ENCODE measurements around the gene HSD17B4. TPM values are rescaled to one million over a fixed set of nuclear protein-coding genes. Genes with fewer than 3 reads are reported as not detected.
"Not testable (repeated sequence)": the region's sequence is repeated elsewhere in the genome, so short reads cannot be mapped to it uniquely, and the experiment has no call there.

HSD17B4 gene
- total and polyA plus RNA-seq, 4 donors: 138 to 172 (median 163) TPM

GRCh38 chr5:119411361-119412278 lies 40.7 kb upstream of the HSD17B4 start:
- Histone ChIP-seq H3K4me1 (ENCODE audit: control insufficient read depth in 1 of 2, insufficient read depth in 2 of 2, low read length in 2 of 2) (no peaks in the 10 kb centered on the region), H3K27me3 (ENCODE audit: control insufficient read depth in 1 of 2, insufficient read depth in 2 of 2, low read length in 1 of 2) (no peaks in the 10 kb centered on the region), H3K4me3 (ENCODE audit: low read length in 2 of 2) (peak overlapping the region; percentile 49 to 90), H3K36me3 (ENCODE audit: control insufficient read depth in 1 of 2, insufficient read depth in 2 of 2, low read length in 1 of 2) (no peaks in the 10 kb centered on the region), H3K9me3 (ENCODE audit: control insufficient read depth, low read length) (no peaks in the 10 kb centered on the region), H3K27ac (ENCODE audit: low read depth in 1 of 2, low read length in 2 of 2) (peak overlapping the region in 1 of 2 donors; percentile 42)
- DNase-seq (peak; percentile 68 to 78), ATAC-seq (ENCODE audit: low FRiP score) (peak; percentile 96)
- intact Hi-C loops (cut with DNase I): loop anchor here (2.0 to 5.0 kb wide), 5 partner anchors 54 to 424 kb away; partner anchors contain the start of genes DTWD2 (in 2 of the 2) and TNFAIP8 (in 1 of the 2)
- 3 to 4% methylated on average over 15 of the region's 15 CpGs for WGBS, 2 donors

- WGBS, 2 donors: 11 to 15% methylated on average over 9 of the region's 9 CpGs
- Histone ChIP-seq H3K27ac (ENCODE audit: low read depth in 1 of 2, low read length in 2 of 2) (no peak overlapping the region), H3K27me3 (ENCODE audit: control insufficient read depth in 1 of 2, insufficient read depth in 2 of 2, low read length in 1 of 2) (no peaks in the 10 kb centered on the region), H3K4me3 (ENCODE audit: low read length in 2 of 2) (no peak overlapping the region), H3K9me3 (ENCODE audit: control insufficient read depth, low read length) (no peaks in the 10 kb centered on the region), H3K36me3 (ENCODE audit: control insufficient read depth in 1 of 2, insufficient read depth in 2 of 2, low read length in 1 of 2) (no peaks in the 10 kb centered on the region), H3K4me1 (ENCODE audit: control insufficient read depth in 1 of 2, insufficient read depth in 2 of 2, low read length in 2 of 2) (no peaks in the 10 kb centered on the region)
- intact Hi-C loops (cut with DNase I): loop anchor here (2.0 to 5.0 kb wide), 5 partner anchors 55 to 425 kb away; partner anchors contain the start of genes DTWD2 (in 2 of the 2) and TNFAIP8 (in 1 of the 2)
- ATAC-seq (ENCODE audit: low FRiP score) (no peak), DNase-seq (no peak)
Measured at GRCh38 chr5:119412279-119413227, 39.7 kb upstream of the HSD17B4 start.

- not testable (repeated sequence) for H3K4me3 ChIP-seq (ENCODE audit: low read length in 2 of 2); H3K9me3 ChIP-seq (ENCODE audit: control insufficient read depth, low read length); H3K27ac ChIP-seq (ENCODE audit: low read depth in 1 of 2, low read length in 2 of 2); DNase-seq; H3K4me1 ChIP-seq (ENCODE audit: control insufficient read depth in 1 of 2, insufficient read depth in 2 of 2, low read length in 2 of 2); H3K27me3 ChIP-seq (ENCODE audit: control insufficient read depth in 1 of 2, insufficient read depth in 2 of 2, low read length in 1 of 2); ATAC-seq (ENCODE audit: low FRiP score); H3K36me3 ChIP-seq (ENCODE audit: control insufficient read depth in 1 of 2, insufficient read depth in 2 of 2, low read length in 1 of 2)
- intact Hi-C loops (cut with DNase I): loop anchor here (5.0 kb wide), 3 partner anchors 57 to 427 kb away; partner anchors contain the start of genes DTWD2 (in 1 of the 2) and TNFAIP8 (in 1 of the 2)
- 89 to 91% methylated on average over 13 of the region's 13 CpGs for WGBS, 2 donors
Measured at GRCh38 chr5:119414124-119414734, 38.1 kb upstream of the HSD17B4 start.

- intact Hi-C loops (cut with DNase I): no loop called here
- Histone ChIP-seq H3K9me3 (ENCODE audit: control insufficient read depth, low read length) (no peaks in the 10 kb centered on the region), H3K27me3 (ENCODE audit: control insufficient read depth in 1 of 2, insufficient read depth in 2 of 2, low read length in 1 of 2) (no peaks in the 10 kb centered on the region), H3K27ac (ENCODE audit: low read depth in 1 of 2, low read length in 2 of 2) (no peak overlapping the region), H3K36me3 (ENCODE audit: control insufficient read depth in 1 of 2, insufficient read depth in 2 of 2, low read length in 1 of 2) (no peaks in the 10 kb centered on the region), H3K4me3 (ENCODE audit: low read length in 2 of 2) (no peak overlapping the region), H3K4me1 (ENCODE audit: control insufficient read depth in 1 of 2, insufficient read depth in 2 of 2, low read length in 2 of 2) (no peaks in the 10 kb centered on the region)
- DNase-seq: no peak
- no peak for ATAC-seq (ENCODE audit: low FRiP score)
- 75 to 76% methylated on average over 5 of the region's 5 CpGs for WGBS, 2 donors
Measured at GRCh38 chr5:119417891-119418605, 34.2 kb upstream of the HSD17B4 start.

- no peak overlapping the region for H3K4me3 ChIP-seq (ENCODE audit: low read length in 2 of 2)
- no peaks in the 10 kb centered on the region for H3K36me3 ChIP-seq (ENCODE audit: control insufficient read depth in 1 of 2, insufficient read depth in 2 of 2, low read length in 1 of 2)
- 29 to 38% methylated on average over 2 of the region's 2 CpGs for WGBS, 2 donors
- DNase-seq (no peak), ATAC-seq (ENCODE audit: low FRiP score) (no peak)
- no peaks in the 10 kb centered on the region for H3K27me3 ChIP-seq (ENCODE audit: control insufficient read depth in 1 of 2, insufficient read depth in 2 of 2, low read length in 1 of 2)
- no peak overlapping the region for H3K27ac ChIP-seq (ENCODE audit: low read depth in 1 of 2, low read length in 2 of 2)
- intact Hi-C loops (cut with DNase I): no loop called here
- H3K4me1 ChIP-seq (ENCODE audit: control insufficient read depth in 1 of 2, insufficient read depth in 2 of 2, low read length in 2 of 2): no peaks in the 10 kb centered on the region
- H3K9me3 ChIP-seq (ENCODE audit: control insufficient read depth, low read length): no peaks in the 10 kb centered on the region
Measured at GRCh38 chr5:119418606-119419100, 33.6 kb upstream of the HSD17B4 start.

- DNase-seq: no peak
- Histone ChIP-seq H3K27ac (ENCODE audit: low read depth in 1 of 2, low read length in 2 of 2) (no peak overlapping the region), H3K27me3 (ENCODE audit: control insufficient read depth in 1 of 2, insufficient read depth in 2 of 2, low read length in 1 of 2) (no peaks in the 10 kb centered on the region), H3K9me3 (ENCODE audit: control insufficient read depth, low read length) (no peaks in the 10 kb centered on the region), H3K36me3 (ENCODE audit: control insufficient read depth in 1 of 2, insufficient read depth in 2 of 2, low read length in 1 of 2) (no peaks in the 10 kb centered on the region), H3K4me1 (ENCODE audit: control insufficient read depth in 1 of 2, insufficient read depth in 2 of 2, low read length in 2 of 2) (no peaks in the 10 kb centered on the region), H3K4me3 (ENCODE audit: low read length in 2 of 2) (no peak overlapping the region)
- WGBS, 2 donors: 90 to 91% methylated on average over 3 of the region's 3 CpGs
- no peak for ATAC-seq (ENCODE audit: low FRiP score)
- intact Hi-C loops (cut with DNase I): no loop called here
Measured at GRCh38 chr5:119420169-119420568, 32.1 kb upstream of the HSD17B4 start.

DNA sequence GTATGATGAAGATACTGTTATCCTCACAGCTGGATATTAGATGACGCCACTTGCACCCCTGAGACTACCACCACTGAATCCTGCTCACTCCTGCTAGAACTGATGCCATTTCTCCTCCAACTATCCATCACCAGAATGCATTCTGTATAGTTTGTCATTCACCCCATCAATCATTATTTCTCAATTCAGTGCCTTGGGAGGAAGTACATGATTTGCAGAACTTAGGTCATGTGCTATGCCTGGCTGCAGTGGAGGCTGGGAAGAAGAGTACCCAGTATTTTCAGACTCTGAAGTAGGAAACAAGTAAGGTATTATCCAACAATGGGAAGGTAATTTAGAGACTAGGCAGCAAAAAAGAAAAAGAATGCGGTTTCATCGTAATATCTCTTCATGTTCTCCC lies 26.2 kb upstream of the HSD17B4 start:
- no peak for DNase-seq
- no peak overlapping the region for H3K4me3 ChIP-seq (ENCODE audit: low read length in 2 of 2)
- H3K27me3 ChIP-seq (ENCODE audit: control insufficient read depth in 1 of 2, insufficient read depth in 2 of 2, low read length in 1 of 2): no peaks in the 10 kb centered on the region
- no peak overlapping the region for H3K27ac ChIP-seq (ENCODE audit: low read depth in 1 of 2, low read length in 2 of 2)
- no peaks in the 10 kb centered on the region for H3K36me3 ChIP-seq (ENCODE audit: control insufficient read depth in 1 of 2, insufficient read depth in 2 of 2, low read length in 1 of 2)
- ATAC-seq (ENCODE audit: low FRiP score): no peak
- H3K4me1 ChIP-seq (ENCODE audit: control insufficient read depth in 1 of 2, insufficient read depth in 2 of 2, low read length in 2 of 2): no peaks in the 10 kb centered on the region
- 97 to 100% methylated on average over 3 of the region's 3 CpGs for WGBS, 2 donors
- intact Hi-C loops (cut with DNase I): no loop called here
- H3K9me3 ChIP-seq (ENCODE audit: control insufficient read depth, low read length): no peaks in the 10 kb centered on the region
